ENCODE results near the gene ATF6B. TPM values are rescaled to one million over a fixed set of nuclear protein-coding genes. Genes with fewer than 3 reads are reported as not detected.

The ATF6B gene
- total and polyA plus RNA-seq, 2 of the 8 experiments (the other 6 are each of a cell fraction or from before 2014, with no cell fraction given) = 38.1 to 42.2 TPM

- DNase-seq (ENCODE audit: low read depth in 1 of 2, low spot score in 2 of 2) (no peak), FAIRE-seq (no peak)
- Histone ChIP-seq H3K4ac (replicated peaks; ENCODE audit: insufficient read length, low read depth, low read length) (no peak overlapping the region), H3K56ac (replicated peaks; ENCODE audit: insufficient read length, low read depth, low read length) (no peak overlapping the region), H3K4me3 (ENCODE audit: extremely low read depth in 1 of 4, insufficient read depth in 2 of 4, low read depth in 3 of 4, low read length in 4 of 4) (no peak overlapping the region), H4K20me1 (replicated peaks in 1 of 2; ENCODE audit: control insufficient read depth in 1 of 2, insufficient read depth in 2 of 2, low read length in 2 of 2) (no peaks in the 10 kb centered on the region), H3K27me3 (replicated peaks in 1 of 4; ENCODE audit: control insufficient read depth in 3 of 4, extremely low read depth in 1 of 4, insufficient read depth in 3 of 4, low read length in 3 of 4) (peaks cover 3 to 23% (median 22%) of the 10 kb centered on the region in 4 experiments), H2BK12ac (ENCODE audit: low read depth, low read length) (0 out of 2 replicates have a peak overlapping the region, but pooled peaks have one; percentile 0), H3K23me2 (ENCODE audit: low read depth, low read length) (peaks cover 6% of the 10 kb centered on the region; the same call in 1 of the 2 replicates), H3K9ac (replicated peaks in 1 of 4; ENCODE audit: extremely low read depth in 1 of 4, low read depth in 3 of 4, low read length in 3 of 4) (no peak overlapping the region), H3K9me3 (ENCODE audit: insufficient read depth in 2 of 2, low read depth in 1 of 2, low read length in 1 of 2) (no peaks in the 10 kb centered on the region), H3K79me2 (ENCODE audit: control insufficient read depth in 1 of 2, insufficient read depth in 2 of 2, low read length in 2 of 2) (no peaks in the 10 kb centered on the region), H3K18ac (ENCODE audit: extremely low read depth, low read length) (0 out of 2 replicates have a peak overlapping the region, but pooled peaks have one; percentile 0), H3K4me1 (replicated peaks in 1 of 4; ENCODE audit: control insufficient read depth in 3 of 4, insufficient read depth in 4 of 4, low read length in 3 of 4) (peaks cover 9 to 24% (median 10%) of the 10 kb centered on the region in 4 experiments), H2BK15ac (ENCODE audit: low read length) (no peak overlapping the region), H3K14ac (ENCODE audit: insufficient read length) (no peak overlapping the region), H2BK5ac (ENCODE audit: low read depth, low read length) (no peak overlapping the region), H2AFZ (ENCODE audit: low read length) (0 out of 2 replicates have a peak overlapping the region, but pooled peaks have one; percentile 2), H2BK120ac (replicated peaks; ENCODE audit: low read depth, low read length) (no peak overlapping the region), H4K5ac (ENCODE audit: insufficient read length, low read depth, low read length) (no peak overlapping the region), H3K27ac (ENCODE audit: low read depth, low read length) (no peak overlapping the region), H3K23ac (ENCODE audit: insufficient read length) (no peak overlapping the region), H4K91ac (replicated peaks; ENCODE audit: insufficient read length, low read length) (no peak overlapping the region), H3K4me2 (ENCODE audit: insufficient read depth in 1 of 2, low read depth in 2 of 2, low read length in 2 of 2) (peak overlapping the region; percentile 18 to 27; a peak in 1 of 4 replicates), H3K36me3 (ENCODE audit: control insufficient read depth in 2 of 4, insufficient read depth in 4 of 4, low read length in 3 of 4) (no peaks in the 10 kb centered on the region), H3K79me1 (ENCODE audit: low read depth, low read length) (no peaks in the 10 kb centered on the region), H2AK5ac (ENCODE audit: low read depth, low read length) (no peak overlapping the region), H2BK20ac (ENCODE audit: low read length) (no peak overlapping the region), H4K8ac (ENCODE audit: extremely low read depth, insufficient read depth, low read length) (no peak overlapping the region)
- POLR2A ChIA-PET (ENCODE audit: partially characterized antibody) = interaction anchor here (1.0 to 9.2 kb wide), 6 partner anchors 8 to 31 kb away, joined by 3 to 70 read pairs (median 6); partner anchors contain the start of genes ATF6B and FKBPL
- CTCF ChIA-PET (ENCODE audit: partially characterized antibody) = interaction anchor here (1.6 to 1.9 kb wide), 2 partner anchors 28 to 31 kb away, joined by 3 to 5 read pairs; no protein-coding TSS in a partner anchor
- WGBS, 2 experiments (ENCODE audit: extremely low coverage in 1 of 2, insufficient coverage in 1 of 2, insufficient read length in 1 of 2, insufficient replicate concordance in 2 of 2, low coverage in 1 of 2, low lambda C conversion rate in 2 of 2, missing lambda C conversion rate in 1 of 2) = 87% methylated on average over 1 of the region's 1 CpG; no CpG with 5 or more reads in 1 of the 2 experiments
- TF ChIP-seq TAF1 (IDR thresholded peaks at IDR 0.05; ENCODE audit: low read depth, low read length) = no peak
- TF ChIP-seq TCF12 (IDR thresholded peaks at IDR 0.05; ENCODE audit: low read depth, low read length) = no peak
- TF ChIP-seq KDM1A (IDR thresholded peaks at IDR 0.05; ENCODE audit: borderline replicate concordance, low read length) = no peak
- no peak for TF ChIP-seq CTCF (IDR thresholded peaks at IDR 0.05; ENCODE audit: control extremely low read depth in 1 of 3, insufficient read depth in 1 of 3, low read depth in 1 of 3, low read length in 3 of 3)
Observed at GRCh38 chr6:32146287-32146686, 18.2 kb upstream of the ATF6B start.

All from H1 (cell line).